SU-DHL-6 (cell line): ENCODE results near the gene RPS6KA5.

Experiments
- H2AFZ ChIP-seq: fragments of 200-600 bp; sonication (generic); 2 replicates; pipeline ENCODE4 v1.6.1; 2014; ENCODE audit warnings: low read depth, mild to moderate bottlenecking, moderate library complexity, mixed read lengths, antibody characterized with exemption, low read length; ENCODE audit not compliant: severe bottlenecking
- H3F3A ChIP-seq: fragments of 200-600 bp; shearing (Covaris generic); 2 replicates; pipeline ENCODE4 v1.6.0; 2016; ENCODE audit warnings: antibody characterized with exemption, mild to moderate bottlenecking; ENCODE audit not compliant: insufficient read depth
- H3K27ac ChIP-seq: fragments of 200-600 bp; sonication (generic); 2 replicates; pipeline ENCODE4 v1.5.1; 2016; ENCODE audit warnings: low read depth, mild to moderate bottlenecking, low read length, moderate library complexity, mixed read lengths
- H3K27me3 ChIP-seq: fragments of 200-600 bp; sonication (generic), shearing (Covaris generic); 2 replicates; pipeline ENCODE4 v1.6.0; 2014; ENCODE audit warnings: mild to moderate bottlenecking, low read length
- H3K36me3 ChIP-seq: fragments of 200-600 bp; sonication (generic); 2 replicates; pipeline ENCODE4 v1.6.1; 2014; ENCODE audit warnings: mild to moderate bottlenecking, low read length, mixed read lengths
- H3K4me2 ChIP-seq: fragments of 300-600, 200-600 bp; shearing (Covaris generic), sonication (generic); 2 replicates; pipeline ENCODE4 v1.6.0; 2014; ENCODE audit warnings: low read length, low read depth, mild to moderate bottlenecking; ENCODE audit not compliant: poor library complexity, severe bottlenecking
- H3K4me3 ChIP-seq: fragments of 200-600 bp; sonication (generic); 2 replicates; pipeline ENCODE4 v1.5.1; 2014; ENCODE audit warnings: antibody characterized with exemption, low read length, mild to moderate bottlenecking, mixed read lengths; ENCODE audit not compliant: insufficient read depth, poor library complexity, severe bottlenecking
- H3K79me2 ChIP-seq: fragments of 200-600 bp; sonication (generic); 2 replicates; pipeline ENCODE4 v1.6.1; 2014; ENCODE audit warnings: mild to moderate bottlenecking, low read length, moderate library complexity; ENCODE audit not compliant: insufficient read depth
- H3K9ac ChIP-seq: fragments of 200-600 bp; sonication (generic); 2 replicates; pipeline ENCODE4 v1.7.0; 2014; ENCODE audit warnings: mild to moderate bottlenecking, low read length
- H3K9me2 ChIP-seq: fragments of 200-600 bp; sonication (generic); replicated peaks from 2 replicates; pipeline ENCODE4 v1.6.1; 2014; ENCODE audit warnings: low read length; ENCODE audit not compliant: insufficient read depth
- H3K9me3 ChIP-seq: fragments of 200-600 bp; sonication (generic); 2 replicates; pipeline ENCODE4 v1.6.1; 2014; ENCODE audit warnings: low read length, mixed read lengths; ENCODE audit not compliant: insufficient read depth
- H4K20me1 ChIP-seq: fragments of 200-600 bp; sonication (generic); 2 replicates; pipeline ENCODE4 v1.6.1; 2014; ENCODE audit warnings: low read depth, mild to moderate bottlenecking, antibody characterized with exemption, low read length, moderate library complexity, mixed read lengths
- CTCF ChIP-seq: fragments of 200-600 bp; sonication (generic); IDR thresholded peaks from one replicate; pipeline ENCODE4 v1.5.1; 2017; ENCODE audit warnings: antibody characterized with exemption, mild to moderate bottlenecking, low read length, moderate library complexity; ENCODE audit not compliant: insufficient read depth, poor library complexity, severe bottlenecking
- EZH2phosphoT487 ChIP-seq: fragments of 200-600 bp; sonication (generic), shearing (Covaris generic); conservative IDR thresholded peaks from 2 replicates; pipeline ENCODE4 v1.6.1; 2018; ENCODE audit warnings: mild to moderate bottlenecking, antibody characterized with exemption, low read length, moderate library complexity, mixed read lengths

The RPS6KA5 gene

GRCh38 chr14:91021115-91021514 is 39.3 kb downstream of the RPS6KA5 start:
- H3K4me2 ChIP-seq, result no peak overlapping the region
- H3K27me3 ChIP-seq, result no peaks in the 10 kb centered on the region
- H3K4me3 ChIP-seq, result no peak overlapping the region
- TF ChIP-seq EZH2phosphoT487 (no peak), CTCF (no peak)
- H3K79me2 ChIP-seq, result no peaks in the 10 kb centered on the region
- H3K9ac ChIP-seq, result no peak overlapping the region
- H3K27ac ChIP-seq, result no peak overlapping the region
- no peaks in the 10 kb centered on the region for H3K9me3 ChIP-seq
- H3F3A ChIP-seq, result no peaks in the 10 kb centered on the region; the same call in 1 of the 2 replicates
- no peak overlapping the region for H2AFZ ChIP-seq
- 0 out of 2 replicates have a peak, but pooled peaks cover 6% of the 10 kb centered on the region for H4K20me1 ChIP-seq
- H3K9me2 ChIP-seq, result no peaks in the 10 kb centered on the region
- H3K36me3 ChIP-seq, result no peaks in the 10 kb centered on the region

GRCh38 chr14:91019673-91020072 is 40.8 kb downstream of the RPS6KA5 start:
- no peak overlapping the region for H3K27ac ChIP-seq
- no peaks in the 10 kb centered on the region for H3K9me2 ChIP-seq
- H4K20me1 ChIP-seq, result 0 out of 2 replicates have a peak, but pooled peaks cover 6% of the 10 kb centered on the region
- no peaks in the 10 kb centered on the region for H3K79me2 ChIP-seq
- H3K9me3 ChIP-seq, result no peaks in the 10 kb centered on the region
- no peak overlapping the region for H2AFZ ChIP-seq
- no peak overlapping the region for H3K4me2 ChIP-seq
- H3K9ac ChIP-seq, result no peak overlapping the region
- TF ChIP-seq EZH2phosphoT487, result no peak
- TF ChIP-seq CTCF, result no peak
- H3K27me3 ChIP-seq, result no peaks in the 10 kb centered on the region
- H3K4me3 ChIP-seq, result no peak overlapping the region
- H3K36me3 ChIP-seq, result no peaks in the 10 kb centered on the region
- no peaks in the 10 kb centered on the region; the same call in 1 of the 2 replicates for H3F3A ChIP-seq

GRCh38 chr14:91018481-91018880 is 42.0 kb downstream of the RPS6KA5 start:
- Histone ChIP-seq H3K9ac (no peak overlapping the region), H3K9me2 (no peaks in the 10 kb centered on the region), H3K9me3 (no peaks in the 10 kb centered on the region), H3K27me3 (no peaks in the 10 kb centered on the region), H3K36me3 (no peaks in the 10 kb centered on the region), H4K20me1 (0 out of 2 replicates have a peak, but pooled peaks cover 6% of the 10 kb centered on the region), H3K79me2 (no peaks in the 10 kb centered on the region), H2AFZ (no peak overlapping the region), H3K27ac (no peak overlapping the region), H3K4me2 (no peak overlapping the region), H3K4me3 (no peak overlapping the region), H3F3A (no peaks in the 10 kb centered on the region)
- no peak for TF ChIP-seq CTCF
- TF ChIP-seq EZH2phosphoT487, result no peak
